GM21825 (cell line): Measurements from ENCODE around the gene KLC3.
"Not testable (repeated sequence)": the region's sequence is repeated elsewhere in the genome, so short reads cannot be mapped to it uniquely, and the experiment has no call there.

Experiments used
- ATAC-seq: cut with Tn5 transposase; IDR thresholded peaks from one replicate; pipeline ENCODE4 v1.9.1; 2021; ENCODE audit warnings: mild to moderate bottlenecking, moderate library complexity; ENCODE audit not compliant: unreplicated experiment

KLC3 gene

DNA sequence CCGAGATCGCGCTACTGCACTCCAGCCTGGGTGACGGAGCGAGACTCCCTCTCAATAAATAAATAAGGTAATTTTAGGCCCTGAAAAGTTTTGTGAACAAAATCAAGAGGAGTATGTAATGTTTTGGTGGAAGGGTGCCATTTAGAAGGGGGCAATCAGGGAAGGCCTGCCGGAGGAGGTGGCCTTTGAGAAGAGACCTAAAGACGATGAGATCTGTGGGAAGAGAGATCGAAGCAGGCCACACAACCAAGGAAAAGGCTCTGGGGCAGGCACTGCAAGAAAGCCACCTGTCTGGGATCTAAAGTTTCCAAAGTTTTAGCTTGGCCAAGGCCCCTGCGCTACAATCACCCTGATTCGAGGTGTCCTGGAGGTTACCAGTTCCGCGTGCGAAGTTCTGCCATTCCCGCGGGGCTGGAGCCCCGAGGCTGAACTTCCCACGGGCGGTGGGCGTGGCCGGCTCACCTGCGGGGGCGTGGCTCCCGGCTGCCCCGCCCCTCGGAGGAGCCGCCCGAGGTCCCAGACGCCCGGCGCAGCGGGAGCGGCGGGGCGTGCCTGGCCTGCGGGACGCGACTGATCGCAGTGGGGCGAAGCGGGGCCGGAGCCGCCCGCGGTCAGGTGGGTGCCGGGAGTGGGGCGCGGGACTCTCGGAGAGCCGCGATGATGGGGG lies at the start of gene KLC3:
Gene KLC3 (plus strand): TSS at position 519 of the 667 bp plus-strand sequence. CDS start 4,792 bp downstream, outside the sequence.
- no peak for ATAC-seq

DNA sequence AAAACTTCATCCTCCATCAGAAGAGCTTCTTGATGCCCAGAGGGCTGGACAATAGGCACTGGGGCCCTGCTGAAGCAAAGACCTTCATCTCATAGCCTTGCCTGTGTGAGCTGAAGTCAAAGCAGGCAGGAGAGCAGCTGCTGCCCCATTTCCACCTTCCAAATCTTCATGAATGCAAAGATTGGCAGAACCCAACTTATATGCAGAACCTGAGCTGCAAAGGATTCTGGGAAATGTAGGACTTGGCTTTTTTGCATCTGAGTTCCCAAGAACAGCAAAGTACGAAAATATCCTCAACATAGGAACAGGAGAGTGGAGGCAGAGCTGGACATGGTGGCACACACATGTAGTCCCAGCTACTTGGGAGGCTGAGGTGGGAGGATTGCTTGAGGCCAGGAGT lies 48.7 kb upstream of the KLC3 start:
- ATAC-seq, result no peak

DNA sequence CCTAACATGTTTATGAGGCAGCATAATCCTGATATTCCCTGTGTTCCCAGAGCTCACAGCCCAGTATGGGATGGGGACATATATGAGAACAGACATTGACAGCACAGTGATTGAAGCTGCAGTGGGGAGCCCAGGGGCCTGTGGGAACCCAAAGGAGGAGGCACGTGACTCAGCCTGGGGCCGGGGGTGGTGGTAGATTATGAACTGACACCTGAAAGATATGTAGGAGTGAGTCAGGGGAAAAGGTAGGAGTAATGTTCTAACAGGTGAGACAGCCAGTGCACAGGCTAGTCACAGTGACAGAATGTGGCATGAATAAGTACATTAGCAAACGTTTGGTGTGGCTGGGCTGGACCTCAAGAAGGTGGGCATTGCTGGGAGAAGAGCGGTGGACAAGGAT lies 46.9 kb upstream of the KLC3 start:
- no peak for ATAC-seq

DNA sequence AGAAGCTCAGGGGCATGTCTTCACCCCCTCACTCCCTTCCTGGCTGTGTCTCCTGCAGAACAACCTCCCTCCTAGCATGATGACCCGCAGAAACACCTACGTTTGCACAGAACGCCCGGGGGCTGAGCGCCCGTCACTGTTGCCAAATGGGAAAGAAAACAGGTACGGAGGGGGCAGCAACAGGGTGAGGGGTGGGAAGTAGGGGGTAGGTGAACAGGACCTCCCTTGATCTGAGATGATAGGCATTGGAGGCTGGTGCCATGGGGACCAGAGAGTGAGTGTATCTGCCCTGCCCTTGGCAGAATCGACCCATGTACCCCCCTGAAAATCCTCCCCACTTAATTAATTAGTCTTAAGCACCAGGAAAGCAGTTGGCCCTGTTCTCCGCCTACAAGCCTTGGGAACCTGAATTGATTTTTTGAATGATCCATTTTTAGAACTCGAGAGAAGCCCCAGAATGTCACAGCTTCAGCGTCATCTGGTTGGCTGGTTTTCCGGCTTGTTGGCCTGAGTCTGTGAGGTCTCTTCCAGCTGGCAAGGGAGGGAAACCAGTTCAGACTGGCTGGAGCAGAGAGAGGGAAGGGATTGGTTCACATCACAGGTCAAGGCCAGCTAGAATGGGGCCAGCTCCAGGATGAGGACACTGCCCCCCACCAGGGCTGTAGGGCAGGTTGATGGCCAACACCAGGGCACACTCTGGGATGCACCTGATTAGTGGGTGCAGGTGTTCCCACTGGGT lies 46.1 kb upstream of the KLC3 start:
- no peak for ATAC-seq

DNA sequence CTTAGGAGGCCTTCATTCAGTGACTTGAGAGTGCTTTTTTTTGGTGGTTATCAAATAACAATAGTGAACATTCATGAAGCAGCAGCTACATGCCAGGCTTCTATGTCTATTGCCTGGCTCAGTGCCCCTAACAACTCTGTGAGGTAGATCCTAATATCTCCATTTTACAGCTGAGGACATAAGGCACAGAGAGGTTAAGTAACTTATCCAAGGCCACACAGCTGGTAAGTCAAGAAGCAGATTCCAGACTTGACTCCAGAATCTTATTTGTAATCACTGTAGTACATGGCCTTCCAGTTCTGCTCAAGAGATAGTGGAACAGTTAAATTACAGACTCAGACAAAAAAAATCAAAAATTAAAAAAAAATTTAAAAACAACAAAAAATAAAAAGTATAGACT lies 44.7 kb upstream of the KLC3 start:
- no peak for ATAC-seq

DNA sequence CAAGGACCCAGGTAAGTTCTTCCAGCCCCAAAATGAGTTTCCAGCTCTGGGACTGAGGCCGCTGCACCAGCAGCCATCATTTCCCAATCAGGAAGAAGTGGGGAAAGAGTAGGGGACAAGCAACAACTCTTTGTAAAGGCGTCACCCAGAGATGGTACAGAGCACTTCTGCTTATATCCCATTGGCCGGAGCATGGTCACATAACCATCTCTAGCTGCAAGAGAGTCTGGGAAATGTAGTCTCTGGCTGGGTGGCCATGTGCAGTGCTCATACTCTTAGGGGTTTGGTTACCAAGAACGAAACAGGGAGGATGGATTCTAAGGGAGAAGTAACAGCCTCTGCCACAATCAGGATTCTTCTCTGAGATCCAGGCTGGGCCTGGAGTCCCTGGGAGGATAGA lies 44.2 kb upstream of the KLC3 start:
- ATAC-seq, result no peak

DNA sequence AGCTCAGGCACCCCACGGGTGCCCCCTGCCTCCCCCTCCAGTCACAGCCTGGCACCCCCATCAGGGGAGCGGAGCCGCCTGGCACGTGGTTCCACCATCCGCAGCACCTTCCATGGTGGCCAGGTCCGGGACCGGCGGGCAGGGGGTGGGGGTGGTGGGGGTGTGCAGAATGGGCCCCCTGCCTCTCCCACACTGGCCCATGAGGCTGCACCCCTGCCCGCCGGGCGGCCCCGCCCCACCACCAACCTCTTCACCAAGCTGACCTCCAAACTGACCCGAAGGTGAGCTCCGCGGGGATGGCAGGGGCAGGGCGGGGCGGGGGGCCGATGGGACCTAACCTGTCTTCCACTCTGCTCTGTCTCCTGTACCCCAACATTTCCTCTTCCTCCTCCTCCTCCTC lies 42.9 kb upstream of the KLC3 start:
- no peak for ATAC-seq

DNA sequence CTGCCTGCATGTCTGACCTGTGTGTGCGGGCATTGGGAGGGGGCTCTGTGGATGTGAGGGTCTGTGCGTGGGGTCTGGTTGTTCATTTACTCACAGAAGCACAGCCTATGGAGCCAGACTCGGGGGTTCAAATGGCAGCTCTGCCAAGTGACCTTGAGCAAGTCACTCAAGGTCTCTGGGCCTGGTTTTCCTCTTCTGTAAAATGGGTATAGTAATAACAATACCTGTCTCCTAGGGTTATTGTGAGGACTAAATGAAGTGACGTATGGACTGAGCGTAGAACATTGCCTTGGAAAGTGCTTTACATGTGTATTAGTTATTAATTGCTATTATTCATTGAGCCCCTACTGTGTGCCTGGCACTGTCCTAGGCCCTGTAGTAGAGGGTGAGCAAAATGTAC lies 42.3 kb upstream of the KLC3 start:
- ATAC-seq, result no peak

DNA sequence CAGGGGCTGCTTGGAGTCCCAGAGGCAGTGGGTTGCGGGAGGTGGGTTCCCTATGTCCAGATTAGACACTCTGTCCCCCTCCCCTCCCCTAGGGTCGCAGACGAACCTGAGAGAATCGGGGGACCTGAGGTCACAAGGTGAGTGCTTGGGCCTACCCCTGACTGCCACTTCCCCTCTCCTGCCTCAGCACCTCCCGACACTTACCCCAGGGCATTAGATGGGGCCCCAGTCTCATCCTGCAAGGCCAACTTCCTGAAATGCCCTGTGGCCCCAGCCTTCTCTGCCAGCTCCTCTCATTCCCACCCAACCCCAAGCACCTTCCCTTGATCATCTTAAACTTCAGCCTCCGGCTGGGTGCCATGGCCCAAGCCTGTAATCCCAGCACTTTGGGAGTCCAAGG lies 40.8 kb upstream of the KLC3 start:
- no peak for ATAC-seq

DNA sequence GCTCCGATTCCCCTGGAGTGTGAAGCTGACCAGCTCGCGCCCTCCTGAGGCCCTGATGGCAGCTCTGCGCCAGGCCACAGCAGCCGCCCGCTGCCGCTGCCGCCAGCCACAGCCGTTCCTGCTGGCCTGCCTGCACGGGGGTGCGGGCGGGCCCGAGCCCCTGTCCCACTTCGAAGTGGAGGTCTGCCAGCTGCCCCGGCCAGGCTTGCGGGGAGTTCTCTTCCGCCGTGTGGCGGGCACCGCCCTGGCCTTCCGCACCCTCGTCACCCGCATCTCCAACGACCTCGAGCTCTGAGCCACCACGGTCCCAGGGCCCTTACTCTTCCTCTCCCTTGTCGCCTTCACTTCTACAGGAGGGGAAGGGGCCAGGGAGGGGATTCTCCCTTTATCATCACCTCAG lies 38.1 kb upstream of the KLC3 start:
- ATAC-seq, result no peak

DNA sequence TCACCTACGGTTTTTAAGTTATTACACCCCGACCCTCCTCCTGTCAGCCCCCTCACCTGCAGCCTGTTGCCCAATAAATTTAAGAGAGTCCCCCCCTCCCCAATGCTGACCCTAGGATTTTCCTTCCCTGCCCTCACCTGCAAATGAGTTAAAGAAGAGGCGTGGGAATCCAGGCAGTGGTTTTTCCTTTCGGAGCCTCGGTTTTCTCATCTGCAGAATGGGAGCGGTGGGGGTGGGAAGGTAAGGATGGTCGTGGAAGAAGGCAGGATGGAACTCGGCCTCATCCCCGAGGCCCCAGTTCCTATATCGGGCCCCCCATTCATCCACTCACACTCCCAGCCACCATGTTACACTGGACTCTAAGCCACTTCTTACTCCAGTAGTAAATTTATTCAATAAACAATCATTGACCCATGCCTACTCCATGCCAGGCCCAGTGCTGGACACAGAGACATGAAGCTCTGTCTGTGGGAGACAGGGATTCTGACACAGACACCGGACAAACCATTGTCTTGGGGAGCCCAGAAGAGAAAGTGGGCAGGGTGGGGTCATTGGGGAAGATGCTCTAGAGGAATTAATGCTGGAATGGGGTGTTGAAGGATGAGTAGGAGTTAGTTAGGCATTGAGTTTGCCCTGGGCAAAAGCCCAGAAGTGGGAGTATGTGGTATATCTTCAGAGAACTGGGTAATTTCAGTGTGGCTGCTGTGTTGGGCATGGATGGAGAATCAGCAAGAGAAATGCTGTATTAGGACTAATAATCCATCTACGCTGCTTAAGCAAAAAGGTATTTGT lies 37.1 kb upstream of the KLC3 start:
- ATAC-seq, result no peak

DNA sequence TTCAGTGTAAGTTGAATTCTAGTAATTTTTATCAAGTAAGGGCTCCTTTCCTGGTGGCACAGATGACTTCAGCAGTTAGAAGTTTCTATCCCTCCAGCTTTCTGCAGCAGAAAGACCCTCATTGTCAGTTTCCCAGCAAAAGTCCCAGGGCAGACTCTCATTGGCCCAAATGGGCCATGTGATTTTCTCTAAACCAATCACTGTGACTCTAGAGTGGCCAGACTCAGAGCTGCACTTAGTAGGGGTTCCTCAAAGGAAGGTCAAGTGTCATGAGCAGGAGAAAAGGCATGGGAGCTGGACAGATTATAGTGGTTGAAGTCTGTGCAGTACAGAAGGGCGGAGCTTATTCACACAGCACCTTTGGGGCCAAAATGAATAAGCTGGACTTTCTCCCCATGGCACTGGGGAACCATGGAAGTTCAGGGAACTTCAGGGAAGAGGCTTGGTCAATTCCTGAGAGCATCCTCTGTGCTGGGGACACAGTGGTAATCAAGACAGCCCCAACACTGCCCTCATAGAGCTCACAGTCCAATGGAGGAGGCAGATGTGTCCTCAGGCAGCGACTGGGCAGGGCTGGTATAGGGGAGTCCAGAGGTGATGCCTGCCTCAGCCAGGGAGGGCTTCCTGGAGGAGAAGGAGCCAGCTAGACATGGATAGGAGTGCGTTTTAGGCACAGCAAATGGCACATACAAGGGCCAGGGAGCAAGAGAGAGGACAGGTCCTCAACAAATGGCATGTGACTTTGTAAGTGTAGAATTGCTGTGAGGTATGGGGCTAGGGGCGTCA lies 36.2 kb upstream of the KLC3 start:
- no peak for ATAC-seq

DNA sequence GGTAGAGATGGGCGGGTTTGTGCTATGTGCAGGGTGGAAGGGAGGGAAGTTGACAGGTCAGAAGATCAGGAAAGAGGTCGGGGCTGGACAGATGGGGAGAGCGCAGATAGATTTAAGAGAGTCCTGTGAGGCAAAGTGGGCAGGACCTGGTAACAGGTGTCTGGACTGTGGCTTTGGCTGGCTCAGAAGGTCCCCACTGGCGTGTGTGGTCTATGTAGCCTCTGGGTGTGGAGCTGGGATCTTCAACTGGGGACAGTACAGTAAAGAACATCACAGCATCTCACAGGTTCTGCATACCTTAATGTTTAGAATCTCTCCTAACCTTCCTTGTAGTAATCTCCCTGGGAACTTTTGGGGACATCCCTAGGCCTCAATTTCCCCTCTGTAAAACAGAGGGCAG lies 35.5 kb upstream of the KLC3 start:
- no peak for ATAC-seq

DNA sequence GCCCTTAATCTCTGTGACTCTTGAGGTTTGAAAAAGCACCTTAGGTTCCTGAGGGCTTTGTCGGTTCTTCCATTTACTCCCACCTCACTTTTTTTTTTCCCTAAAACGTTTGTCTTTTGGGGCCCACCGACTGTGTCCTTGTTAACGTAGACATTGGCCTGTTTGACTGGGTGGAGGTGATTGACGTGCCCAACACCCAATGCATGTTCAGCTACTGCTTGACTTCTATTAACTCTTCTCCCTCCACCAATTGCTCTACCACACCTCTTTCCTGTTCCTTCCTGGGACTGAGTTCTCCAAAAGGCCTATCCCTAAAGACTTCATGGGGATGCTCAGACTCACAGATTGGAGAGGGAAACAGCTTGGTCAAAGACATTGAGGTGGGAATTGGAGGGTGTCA lies 35.1 kb upstream of the KLC3 start:
- ATAC-seq, result no peak

DNA sequence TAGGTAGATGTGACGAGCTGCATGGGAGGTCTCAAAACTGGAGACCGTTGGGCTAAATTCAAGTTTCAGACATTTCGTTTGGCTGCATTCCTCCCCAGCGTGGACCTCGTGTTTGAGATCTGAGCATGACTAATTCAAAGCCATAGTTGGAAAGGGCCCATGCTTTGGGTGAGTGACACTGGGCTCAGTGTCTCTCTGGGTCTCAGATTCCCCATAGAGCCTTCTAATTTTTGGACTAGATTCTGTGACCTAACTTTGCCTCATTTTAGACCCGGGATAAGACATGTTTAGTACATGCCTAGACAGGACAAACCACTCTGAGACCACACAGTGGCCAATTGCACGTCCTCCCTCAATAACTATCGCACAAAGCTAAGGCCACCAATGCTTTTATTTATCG lies 34.5 kb upstream of the KLC3 start:
- ATAC-seq, result no peak

DNA sequence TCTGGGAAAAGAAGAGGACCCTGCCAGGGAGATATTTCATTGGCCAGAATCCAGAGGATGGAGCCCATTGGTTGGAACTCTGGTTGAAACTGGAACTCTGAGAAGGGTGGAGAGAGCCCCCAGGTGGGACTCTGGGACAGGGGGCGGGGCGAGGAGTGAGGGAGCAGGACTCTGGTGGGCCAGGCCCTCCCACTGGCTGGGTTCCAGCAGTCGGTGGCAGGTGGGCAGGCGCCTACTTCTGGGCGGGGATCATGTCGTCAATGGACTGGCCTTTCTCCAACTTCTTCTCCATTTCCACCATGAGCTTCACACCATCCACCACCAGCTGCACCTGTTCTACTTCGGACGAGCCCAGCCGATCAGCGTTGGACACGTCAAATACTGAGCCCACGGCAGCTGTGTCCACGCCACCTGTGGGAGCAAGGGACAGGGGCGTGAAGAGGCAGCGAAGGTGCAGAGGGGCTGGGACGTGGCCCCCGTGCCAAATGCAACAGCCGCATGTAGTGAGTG lies 34.0 kb upstream of the KLC3 start:
- ATAC-seq, result no peak

DNA sequence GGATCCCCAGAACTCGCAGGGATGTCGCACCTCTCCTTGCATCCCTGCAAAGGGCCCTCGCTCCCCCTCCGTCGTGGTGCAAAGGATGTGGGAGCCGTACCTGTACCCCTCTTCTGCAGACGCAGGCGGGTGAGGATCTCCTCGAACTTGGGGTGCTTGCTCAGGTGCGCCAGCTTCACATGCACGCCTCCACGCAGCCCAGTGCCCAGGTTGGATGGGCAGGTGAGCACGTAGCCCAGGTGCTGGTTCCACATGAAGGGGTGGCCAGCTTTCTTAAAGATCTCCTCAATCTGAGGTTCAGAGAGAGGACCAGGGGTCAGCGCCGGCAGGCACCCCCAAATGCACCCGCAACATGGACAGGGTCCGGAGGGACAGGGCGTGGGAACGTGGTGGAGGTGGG lies 33.2 kb upstream of the KLC3 start:
- no peak for ATAC-seq

DNA sequence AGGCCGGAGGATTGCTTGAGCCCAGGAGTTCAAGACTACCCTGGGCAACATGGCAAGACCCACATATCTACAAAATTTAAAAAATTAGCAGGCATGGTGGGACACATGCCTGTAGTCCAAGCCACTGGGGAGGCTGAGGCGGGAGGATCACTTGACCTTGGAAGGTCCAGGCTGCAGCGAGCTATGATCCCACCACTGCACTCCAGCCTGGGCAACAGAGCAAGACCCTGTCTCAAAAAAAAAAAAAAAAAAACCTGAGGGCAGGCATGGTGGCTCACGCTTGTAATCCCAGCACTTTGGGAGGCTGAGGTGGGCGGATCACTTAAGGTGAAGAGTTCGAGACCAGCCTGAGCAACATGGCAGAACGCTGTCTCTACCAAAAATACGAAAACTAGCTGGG lies 31.2 kb upstream of the KLC3 start:
- not testable (repeated sequence) for ATAC-seq

DNA sequence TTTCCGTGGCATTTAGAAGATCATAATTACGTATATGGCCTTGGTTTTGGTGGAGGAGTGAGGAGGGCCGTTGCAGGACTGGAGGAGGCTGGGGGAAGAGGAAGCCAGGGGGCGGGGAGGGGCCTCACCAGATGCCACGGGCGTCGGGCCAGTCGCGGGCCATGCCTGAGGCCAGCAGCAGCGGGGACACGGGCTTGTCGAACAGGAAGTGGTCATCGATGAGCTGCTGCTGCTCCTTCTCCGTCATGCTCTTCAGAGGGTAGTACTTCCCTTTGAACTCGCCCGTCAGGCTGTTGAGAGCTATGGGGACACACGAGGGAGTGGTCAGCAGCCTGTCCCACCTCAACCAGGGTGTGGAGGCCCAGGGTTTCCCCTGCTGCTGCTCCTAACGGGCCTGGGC lies 28.9 kb upstream of the KLC3 start:
- ATAC-seq, result no peak

DNA sequence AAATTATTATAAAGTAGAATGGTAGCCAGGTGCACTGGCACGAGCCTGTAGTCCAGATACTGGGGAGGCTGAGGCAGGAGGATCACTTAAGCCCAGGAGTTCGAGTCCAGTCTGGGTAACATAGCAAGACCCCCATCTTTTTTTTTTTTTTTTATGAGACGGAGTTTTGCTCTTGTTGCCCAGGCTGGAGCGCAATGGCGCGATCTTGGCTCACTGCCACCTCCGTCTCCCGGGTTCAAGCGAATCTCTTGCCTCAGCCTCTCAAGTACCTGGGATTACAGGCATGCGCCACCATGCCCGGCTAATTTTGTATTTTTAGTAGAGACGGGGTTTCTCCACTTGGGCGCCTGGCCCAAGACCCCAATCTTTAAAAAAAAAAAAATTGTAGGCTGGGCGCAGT lies 28.3 kb upstream of the KLC3 start:
- ATAC-seq, result not testable (repeated sequence)

DNA sequence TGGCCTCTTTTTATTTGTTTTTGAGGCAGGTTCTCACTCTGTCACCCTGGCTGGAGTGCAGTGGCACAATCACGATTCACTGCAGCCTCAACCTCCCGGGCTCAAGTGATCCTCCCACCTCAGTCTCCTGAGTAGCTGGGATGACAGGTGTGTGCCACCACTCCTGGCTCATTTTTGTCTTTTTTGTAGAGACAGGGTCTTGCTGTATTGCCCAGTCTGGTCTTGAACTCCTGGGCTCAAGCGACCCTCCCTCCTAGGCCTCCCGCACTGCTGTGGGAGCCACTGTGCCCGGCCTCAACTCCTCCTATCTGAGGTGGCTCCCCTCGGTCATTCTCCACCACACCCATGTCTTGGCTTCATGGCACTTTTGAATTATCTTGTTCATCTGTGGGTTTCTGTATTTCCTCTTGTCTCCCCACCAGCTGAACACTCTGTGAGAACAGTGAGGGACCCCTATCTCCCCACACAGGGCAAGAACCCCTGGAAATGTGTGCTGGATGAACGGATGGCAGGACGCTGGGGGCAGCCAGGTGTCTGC lies 25.8 kb upstream of the KLC3 start:
- ATAC-seq, result no peak
